SK-N-SH (cell line): ENCODE measurements around the gene PHOX2A. TPM values are rescaled to one million over a fixed set of nuclear protein-coding genes. Genes with fewer than 3 reads are reported as not detected.

ENCODE experiments used
- CTCF ChIA-PET: fragments of 300-600, 350-600 bp; formaldehyde crosslinking; extraction: SDS; loops from one replicate; lab custom pipeline; 2021; lab: Yijun Ruan, JAX
- POLR2A ChIA-PET: fragments of 350-600 bp; sonication (Branson Sonifier 250); formaldehyde crosslinking; extraction: SDS; loops from one replicate; lab custom pipeline; 2020; ENCODE audit warnings: antibody characterized with exemption, inconsistent platforms; lab: Yijun Ruan, JAX
- DNase-seq: peaks from one replicate; pipeline ENCODE4 v3.0.0; 2012
- H2AFZ ChIP-seq: fragments of 200-600 bp; sonication (generic); 2 replicates; pipeline ENCODE4 v1.8.1; 2016; ENCODE audit warnings: antibody characterized with exemption, mild to moderate bottlenecking, low read depth
- H3F3A ChIP-seq: fragments of 200-600 bp; sonication (generic); replicated peaks from 2 replicates; pipeline ENCODE3; 2016; ENCODE audit warnings: antibody characterized with exemption, mild to moderate bottlenecking; ENCODE audit not compliant: insufficient read depth
- H3K27ac ChIP-seq, 2 experiments: fragments of 200-500 bp in 1 of 2; fragments of 200-600 bp in 1 of 2; sonication (Bioruptor generic) in 1 of 2; sonication (generic), shearing (Covaris generic) in 1 of 2; 2 replicates each; pipeline versions ENCODE4 v1.5.1 to v1.6.1; 2014 to 2016; ENCODE audit warnings: low read depth in 2 of 2, inconsistent platforms in 1 of 2, low read length in 1 of 2, mild to moderate bottlenecking in 1 of 2, mixed read lengths in 1 of 2
- H3K27me3 ChIP-seq: fragments of 200-600 bp; sonication (generic), shearing (Covaris generic); 2 replicates; pipeline ENCODE4 v1.6.1; 2016; ENCODE audit warnings: mixed run types; ENCODE audit not compliant: insufficient read depth
- H3K36me3 ChIP-seq, 2 experiments: fragments of 200-500 bp in 1 of 2; fragments of 200-600 bp in 1 of 2; sonication (Bioruptor generic) in 1 of 2; sonication (generic) in 1 of 2; replicated peaks in 1 of 2; 2 replicates each; pipeline versions ENCODE3 to v1.5.1; 2014 to 2016; ENCODE audit warnings: low read length in 1 of 2, mild to moderate bottlenecking in 1 of 2; ENCODE audit not compliant: insufficient read depth in 2 of 2, control insufficient read depth in 1 of 2
- H3K4me1 ChIP-seq, 2 experiments: fragments of 200-500 bp in 1 of 2; fragments of 200-600 bp in 1 of 2; sonication (Bioruptor generic) in 1 of 2; sonication (generic), shearing (Covaris generic) in 1 of 2; 2 replicates each; pipeline versions ENCODE4 v1.5.1 to v1.6.1; 2014 to 2016; ENCODE audit warnings: low read depth in 1 of 2, low read length in 1 of 2, mixed run types in 1 of 2; ENCODE audit not compliant: insufficient read depth in 2 of 2, control insufficient read depth in 1 of 2
- H3K4me2 ChIP-seq: fragments of 200-600 bp; sonication (generic), shearing (Covaris generic); 2 replicates; pipeline ENCODE4 v1.6.1; 2017; ENCODE audit warnings: mixed run types
- H3K4me3 ChIP-seq, 2 experiments: fragments of 200-500 bp in 1 of 2; fragments of 200-600 bp in 1 of 2; sonication (Bioruptor generic) in 1 of 2; sonication (generic), shearing (Covaris generic) in 1 of 2; 2 replicates each; pipeline versions ENCODE4 v1.5.1 to v1.8.1; 2014 to 2016; ENCODE audit warnings: low read depth in 2 of 2, inconsistent platforms in 1 of 2, low read length in 1 of 2, mild to moderate bottlenecking in 1 of 2, mixed read lengths in 1 of 2, moderate library complexity in 1 of 2
- H3K79me2 ChIP-seq: fragments of 200-600 bp; sonication (generic); 2 replicates; pipeline ENCODE4 v1.8.1; 2017; ENCODE audit warnings: mild to moderate bottlenecking; ENCODE audit not compliant: insufficient read depth
- H3K9ac ChIP-seq: fragments of 200-600 bp; sonication (generic); 2 replicates; pipeline ENCODE4 v1.6.1; 2017; ENCODE audit warnings: mixed run types
- H3K9me2 ChIP-seq: fragments of 200-600 bp; sonication (generic); 2 replicates; pipeline ENCODE4 v1.6.1; 2017; ENCODE audit warnings: mixed run types
- H3K9me3 ChIP-seq: fragments of 200-600 bp; sonication (generic); 2 replicates; pipeline ENCODE4 v1.6.1; 2017; ENCODE audit warnings: mixed run types, mild to moderate bottlenecking, moderate library complexity
- H4K20me1 ChIP-seq: fragments of 200-600 bp; sonication (generic); 2 replicates; pipeline ENCODE4 v1.6.1; 2017; ENCODE audit warnings: mild to moderate bottlenecking, mixed run types; ENCODE audit not compliant: insufficient read depth
- EP300 ChIP-seq, 2 experiments: IDR thresholded peaks; 2 replicates each; pipeline versions ENCODE4 v1.4.0 to v1.6.1; 2012; ENCODE audit warnings: borderline replicate concordance in 1 of 2, low read depth in 1 of 2, low read length in 1 of 2
- FOXJ3 ChIP-seq: sonication (generic); formaldehyde crosslinking; IDR thresholded peaks from 2 replicates; pipeline ENCODE4 v1.5.1; 2020; ENCODE audit warnings: mild to moderate bottlenecking, missing genetic modification reagents
- GATA2 ChIP-seq: sonication (generic); formaldehyde crosslinking; IDR thresholded peaks from 2 replicates; pipeline ENCODE4 v1.5.0; 2020; ENCODE audit warnings: mild to moderate bottlenecking, missing genetic modification reagents
- NFIC ChIP-seq: IDR thresholded peaks from 2 replicates; pipeline ENCODE4 v1.4.0; 2012; ENCODE audit warnings: borderline replicate concordance
- POLR2AphosphoS5 ChIP-seq: IDR thresholded peaks from 2 replicates; pipeline ENCODE4 v1.6.1; 2012; ENCODE audit warnings: low read depth, low read length
- TAF1 ChIP-seq: IDR thresholded peaks from 2 replicates; pipeline ENCODE4 v1.6.1; 2012; ENCODE audit warnings: low read depth, mild to moderate bottlenecking, low read length, moderate library complexity, borderline replicate concordance
- YY1 ChIP-seq: IDR thresholded peaks from 2 replicates; pipeline ENCODE4 v1.4.0; 2012; ENCODE audit warnings: low read depth, mild to moderate bottlenecking
- WGBS: methylation state at CpG from one replicate; pipeline ENCODE4 v1.1.6; 2017; ENCODE audit warnings: low lambda C conversion rate; 5-methylcytosine and 5-hydroxymethylcytosine counted together
- polyA plus RNA-seq, 3 experiments: library from polyadenylated mRNA; depleted of rRNA; stranded (reverse); fragments of >200 nt; gene quantifications; 2 replicates each; pipeline ENCODE4 v1.2.3, GENCODE V29; 2012
- TF ChIP-seq, protein P1 (sequence below): IDR thresholded peaks from 2 replicates; pipeline ENCODE4 v1.4.0; 2012; ENCODE audit warnings: low read depth
- TF ChIP-seq, protein P2 (sequence below): fragments of 200-600 bp; sonication (generic); IDR thresholded peaks from 2 replicates; pipeline ENCODE4 v1.6.1; 2017; ENCODE audit warnings: antibody characterized with exemption, mild to moderate bottlenecking, moderate library complexity

The PHOX2A gene
- polyA plus RNA-seq, 1 of the 3 experiments (the other 2 are of a cell fraction): 75.6 TPM

DNA sequence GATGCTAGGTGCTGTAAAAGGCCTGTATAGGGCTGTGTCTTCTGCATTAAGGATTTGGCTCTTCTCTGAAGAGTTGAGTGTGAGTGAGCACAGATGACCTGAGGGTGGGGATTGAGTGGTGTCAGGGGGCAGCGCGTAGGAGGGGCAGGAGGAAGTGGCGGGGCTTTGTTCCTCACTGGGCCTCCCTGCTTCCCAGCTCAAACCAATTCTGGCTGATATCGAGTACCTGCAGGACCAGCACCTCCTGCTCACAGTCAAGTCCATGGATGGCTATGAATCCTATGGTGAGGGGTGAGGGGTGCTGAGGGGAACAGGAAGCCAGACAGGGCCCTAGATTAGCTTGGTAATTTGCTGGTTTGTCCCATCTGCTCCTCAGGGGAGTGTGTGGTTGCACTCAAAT, 9.1 kb downstream of the PHOX2A start:
- H3K9me3 ChIP-seq: no peaks in the 10 kb centered on the region
- H3K9me2 ChIP-seq: no peaks in the 10 kb centered on the region
- peaks cover 4% of the 10 kb centered on the region; the same call in 1 of the 2 replicates for H3K79me2 ChIP-seq
- H3K4me3 ChIP-seq: no peak overlapping the region
- H3K27me3 ChIP-seq: no peaks in the 10 kb centered on the region
- peaks cover 11% of the 10 kb centered on the region; the same call in 1 of the 2 replicates for H4K20me1 ChIP-seq
- H3F3A ChIP-seq: peaks cover 56% of the 10 kb centered on the region
- H2AFZ ChIP-seq: no peak overlapping the region
- TF ChIP-seq EP300 (IDR thresholded peaks at IDR 0.05; ENCODE audit: borderline replicate concordance in 1 of 2, low read depth in 1 of 2, low read length in 1 of 2) (no peak), GATA2 (no peak), POLR2AphosphoS5 (no peak), TAF1 (no peak), YY1 (no peak), FOXJ3 (no peak)
- TF ChIP-seq, protein P1, sequence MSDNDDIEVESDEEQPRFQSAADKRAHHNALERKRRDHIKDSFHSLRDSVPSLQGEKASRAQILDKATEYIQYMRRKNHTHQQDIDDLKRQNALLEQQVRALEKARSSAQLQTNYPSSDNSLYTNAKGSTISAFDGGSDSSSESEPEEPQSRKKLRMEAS: no peak
- TF ChIP-seq, protein P2, sequence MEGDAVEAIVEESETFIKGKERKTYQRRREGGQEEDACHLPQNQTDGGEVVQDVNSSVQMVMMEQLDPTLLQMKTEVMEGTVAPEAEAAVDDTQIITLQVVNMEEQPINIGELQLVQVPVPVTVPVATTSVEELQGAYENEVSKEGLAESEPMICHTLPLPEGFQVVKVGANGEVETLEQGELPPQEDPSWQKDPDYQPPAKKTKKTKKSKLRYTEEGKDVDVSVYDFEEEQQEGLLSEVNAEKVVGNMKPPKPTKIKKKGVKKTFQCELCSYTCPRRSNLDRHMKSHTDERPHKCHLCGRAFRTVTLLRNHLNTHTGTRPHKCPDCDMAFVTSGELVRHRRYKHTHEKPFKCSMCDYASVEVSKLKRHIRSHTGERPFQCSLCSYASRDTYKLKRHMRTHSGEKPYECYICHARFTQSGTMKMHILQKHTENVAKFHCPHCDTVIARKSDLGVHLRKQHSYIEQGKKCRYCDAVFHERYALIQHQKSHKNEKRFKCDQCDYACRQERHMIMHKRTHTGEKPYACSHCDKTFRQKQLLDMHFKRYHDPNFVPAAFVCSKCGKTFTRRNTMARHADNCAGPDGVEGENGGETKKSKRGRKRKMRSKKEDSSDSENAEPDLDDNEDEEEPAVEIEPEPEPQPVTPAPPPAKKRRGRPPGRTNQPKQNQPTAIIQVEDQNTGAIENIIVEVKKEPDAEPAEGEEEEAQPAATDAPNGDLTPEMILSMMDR: no peak
- peak overlapping the region; percentile 6 to 90; a peak in 3 of 4 replicates for H3K27ac ChIP-seq
- DNase-seq: peak; percentile 51
- WGBS: 94% methylated on average over 4 of the region's 4 CpGs
- ChIA-PET POLR2A (interaction anchor here (0.5 to 15.5 kb wide), 17 partner anchors 9 to 245 kb away, joined by 3 to 880 read pairs (median 10); partner anchors contain the start of genes CLPB and INPPL1), CTCF (interaction anchor here (0.8 to 19.7 kb wide), 8 partner anchors 8 to 196 kb away, joined by 3 to 314 read pairs (median 4); partner anchors contain the start of genes CLPB and INPPL1)
- H3K36me3 ChIP-seq: peaks cover 42 to 69% of the 10 kb centered on the region in 2 experiments
- no peak overlapping the region for H3K4me2 ChIP-seq
- no peak overlapping the region for H3K9ac ChIP-seq
- peaks cover 13 to 27% of the 10 kb centered on the region in 2 experiments; a peak in 2 of 4 replicates for H3K4me1 ChIP-seq

DNA sequence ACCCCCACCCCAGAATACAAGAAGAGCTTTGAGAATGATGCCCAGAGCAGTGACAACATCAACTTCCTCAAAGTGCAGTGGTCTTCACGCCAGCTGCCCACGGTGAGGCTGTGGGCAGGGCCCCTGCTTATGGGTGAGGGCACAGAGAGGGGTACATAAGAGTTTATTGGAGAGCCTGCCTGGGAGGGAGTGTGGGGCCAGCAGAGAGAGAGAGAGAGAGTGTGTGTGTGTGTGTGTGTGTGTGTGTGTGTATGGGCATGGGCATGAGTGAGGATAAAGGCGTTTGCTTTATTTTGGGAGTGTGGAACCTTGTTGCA, 9.5 kb downstream of the PHOX2A start:
- 89% methylated on average over 3 of the region's 3 CpGs for WGBS
- CTCF ChIA-PET: interaction anchor here (0.8 to 19.7 kb wide), 7 partner anchors 91 to 196 kb away, joined by 3 to 314 read pairs (median 4); partner anchors contain the start of gene CLPB
- Histone ChIP-seq H3K36me3 (peaks cover 46 to 74% of the 10 kb centered on the region in 2 experiments), H3K4me1 (peaks cover 13 to 27% of the 10 kb centered on the region in 2 experiments; a peak in 2 of 4 replicates), H3F3A (peaks cover 55% of the 10 kb centered on the region), H3K9ac (no peak overlapping the region), H3K4me3 (no peak overlapping the region), H4K20me1 (peaks cover 15% of the 10 kb centered on the region), H3K79me2 (peaks cover 4% of the 10 kb centered on the region; the same call in 1 of the 2 replicates), H3K4me2 (no peak overlapping the region), H3K27ac (peak overlapping the region; percentile 6 to 90; a peak in 3 of 4 replicates), H3K9me3 (no peaks in the 10 kb centered on the region), H2AFZ (no peak overlapping the region), H3K9me2 (no peaks in the 10 kb centered on the region), H3K27me3 (no peaks in the 10 kb centered on the region)
- no peak for DNase-seq
- no peak for TF ChIP-seq NFIC
- POLR2A ChIA-PET: interaction anchor here (0.6 to 15.5 kb wide), 12 partner anchors 9 to 204 kb away, joined by 3 to 880 read pairs (median 54); partner anchors contain the start of genes CLPB and INPPL1
